ENCODE results near the gene KIAA1671.
"Not testable (repeated sequence)": the region's sequence is repeated elsewhere in the genome, so short reads cannot be mapped to it uniquely, and the experiment has no call there.

KIAA1671 gene

DNA sequence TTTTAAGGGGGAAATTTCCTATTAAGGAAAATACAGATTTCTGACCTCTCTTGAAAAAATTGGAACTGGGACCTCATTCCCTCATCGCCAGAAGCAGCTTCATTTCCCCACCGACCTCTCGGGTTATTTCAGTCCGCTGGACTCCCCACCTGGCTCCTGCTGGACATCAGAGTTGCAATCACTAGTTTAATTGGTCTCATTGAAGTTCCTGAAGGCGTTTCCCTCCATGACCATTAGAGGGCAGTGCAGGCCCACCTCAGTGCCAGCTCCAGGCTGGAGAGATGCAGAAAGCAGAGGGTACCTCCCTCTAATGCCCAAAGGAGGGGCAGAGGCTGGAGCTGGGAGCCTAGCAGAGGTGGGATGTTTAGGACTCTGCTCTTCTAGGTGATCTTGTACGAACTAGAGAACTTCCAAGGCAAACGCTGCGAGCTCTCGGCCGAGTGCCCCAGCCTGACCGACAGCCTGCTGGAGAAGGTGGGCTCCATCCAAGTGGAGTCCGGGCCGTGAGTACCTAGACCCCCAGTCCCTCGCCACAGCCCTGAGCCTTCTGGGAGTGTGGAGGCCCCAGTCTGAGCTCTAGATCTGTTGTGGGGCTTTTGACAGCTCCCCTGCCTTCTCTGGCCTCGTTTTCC lies 249.9 kb downstream of the KIAA1671 start:
- in situ Hi-C loops (cut with HindIII; ENCODE audit: low sequenced_read_pairs), result no loop called here

DNA sequence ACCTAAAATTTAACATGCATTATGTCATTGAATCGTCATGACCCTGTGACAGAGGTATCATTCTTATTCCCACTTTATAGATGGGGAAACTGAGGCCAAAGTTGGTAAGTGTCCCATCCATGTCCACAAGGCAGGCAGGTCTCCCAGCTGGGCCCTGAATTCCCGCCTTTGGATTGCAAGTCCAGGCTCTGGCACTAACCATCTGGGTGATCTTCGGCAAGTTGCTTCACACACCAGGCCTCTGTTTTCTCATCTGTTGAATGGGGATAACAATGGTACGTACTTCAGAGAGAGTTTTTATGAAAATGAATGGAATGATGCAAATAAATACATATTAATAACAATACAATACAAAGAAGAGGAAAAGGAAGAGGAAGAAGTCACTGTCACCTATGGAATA lies 250.6 kb downstream of the KIAA1671 start:
- TF ChIP-seq, protein P1, sequence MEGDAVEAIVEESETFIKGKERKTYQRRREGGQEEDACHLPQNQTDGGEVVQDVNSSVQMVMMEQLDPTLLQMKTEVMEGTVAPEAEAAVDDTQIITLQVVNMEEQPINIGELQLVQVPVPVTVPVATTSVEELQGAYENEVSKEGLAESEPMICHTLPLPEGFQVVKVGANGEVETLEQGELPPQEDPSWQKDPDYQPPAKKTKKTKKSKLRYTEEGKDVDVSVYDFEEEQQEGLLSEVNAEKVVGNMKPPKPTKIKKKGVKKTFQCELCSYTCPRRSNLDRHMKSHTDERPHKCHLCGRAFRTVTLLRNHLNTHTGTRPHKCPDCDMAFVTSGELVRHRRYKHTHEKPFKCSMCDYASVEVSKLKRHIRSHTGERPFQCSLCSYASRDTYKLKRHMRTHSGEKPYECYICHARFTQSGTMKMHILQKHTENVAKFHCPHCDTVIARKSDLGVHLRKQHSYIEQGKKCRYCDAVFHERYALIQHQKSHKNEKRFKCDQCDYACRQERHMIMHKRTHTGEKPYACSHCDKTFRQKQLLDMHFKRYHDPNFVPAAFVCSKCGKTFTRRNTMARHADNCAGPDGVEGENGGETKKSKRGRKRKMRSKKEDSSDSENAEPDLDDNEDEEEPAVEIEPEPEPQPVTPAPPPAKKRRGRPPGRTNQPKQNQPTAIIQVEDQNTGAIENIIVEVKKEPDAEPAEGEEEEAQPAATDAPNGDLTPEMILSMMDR (IDR thresholded peaks at IDR 0.05; ENCODE audit: low read depth, low read length), result no peak
- H3K4me3 ChIP-seq (ENCODE audit: low read depth, low read length), result no peak overlapping the region
- no peak for DNase-seq (ENCODE audit: low read depth, low spot score)
- in situ Hi-C loops (cut with HindIII; ENCODE audit: low sequenced_read_pairs), result no loop called here

More for the DNA sequence above, 249.9 kb downstream of the KIAA1671 start:
- no peak overlapping the region for H3K4me3 ChIP-seq (ENCODE audit: low read depth, low read length)
- TF ChIP-seq, protein P1 (IDR thresholded peaks at IDR 0.05; ENCODE audit: low read depth, low read length), result peak; percentile 96
- peak; percentile 52 for DNase-seq (ENCODE audit: low read depth, low spot score)

DNA sequence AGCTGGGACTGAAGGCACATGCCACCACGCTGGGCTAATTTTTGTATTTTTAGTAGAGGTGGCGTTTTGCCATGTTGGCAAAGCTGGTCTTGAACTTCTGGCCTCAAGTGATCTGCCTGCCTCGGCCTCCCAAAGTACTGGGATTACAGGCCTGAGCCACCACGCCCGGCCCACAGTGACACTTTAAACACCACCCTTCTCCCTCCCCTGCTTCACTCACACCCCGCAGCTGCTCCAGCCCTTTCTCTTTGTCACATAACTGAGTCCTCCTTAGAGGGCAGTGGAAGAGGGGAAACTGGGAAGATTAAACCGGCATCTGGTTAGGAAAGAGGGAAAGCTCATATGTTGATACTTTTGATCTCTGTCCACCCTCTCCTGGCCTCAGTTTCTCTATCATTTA lies 252.0 kb downstream of the KIAA1671 start:
- DNase-seq (ENCODE audit: low read depth, low spot score); in situ Hi-C loops (cut with HindIII; ENCODE audit: low sequenced_read_pairs); H3K4me3 ChIP-seq (ENCODE audit: low read depth, low read length): not testable (repeated sequence)

DNA sequence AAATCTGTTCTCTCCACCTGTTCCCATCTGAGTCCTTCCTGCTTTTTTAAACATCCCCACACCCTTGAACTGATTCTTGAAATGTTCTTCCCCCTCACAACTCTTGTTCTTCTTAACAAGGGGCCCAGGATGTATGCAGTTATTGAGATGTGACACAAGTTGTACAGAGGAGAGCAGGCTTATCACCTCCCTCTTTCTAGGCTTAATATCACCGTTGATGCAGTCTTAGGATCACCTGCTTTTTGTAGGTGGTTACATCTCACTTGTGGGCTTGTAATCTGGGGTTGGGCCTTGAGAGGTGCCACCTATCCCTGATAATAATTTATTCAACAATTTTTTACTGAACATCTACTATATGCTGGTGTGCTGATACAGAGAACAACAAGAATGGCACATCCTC lies 253.3 kb downstream of the KIAA1671 start:
- in situ Hi-C loops (cut with HindIII; ENCODE audit: low sequenced_read_pairs), result no loop called here
- TF ChIP-seq, protein P1 (IDR thresholded peaks at IDR 0.05; ENCODE audit: low read depth, low read length), result no peak
- DNase-seq (ENCODE audit: low read depth, low spot score), result no peak
- no peak overlapping the region for H3K4me3 ChIP-seq (ENCODE audit: low read depth, low read length)

DNA sequence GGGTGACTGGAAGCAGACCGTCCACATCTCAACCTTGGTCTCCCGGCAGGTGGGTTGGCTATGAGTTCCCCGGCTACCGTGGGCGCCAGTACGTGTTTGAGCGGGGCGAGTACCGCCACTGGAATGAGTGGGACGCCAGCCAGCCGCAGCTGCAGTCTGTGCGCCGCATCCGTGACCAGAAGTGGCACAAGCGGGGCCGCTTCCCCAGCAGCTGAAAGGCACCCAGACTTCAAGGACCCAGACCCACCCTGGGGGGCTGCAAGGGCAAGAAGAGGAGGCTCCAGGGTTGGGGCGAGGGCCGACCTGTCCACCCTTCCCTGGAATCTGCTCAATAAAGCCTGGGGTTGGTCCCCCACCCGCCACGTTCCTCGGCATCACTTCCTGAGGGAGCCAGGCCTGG lies 254.5 kb downstream of the KIAA1671 start:
- no peak overlapping the region for H3K4me3 ChIP-seq (ENCODE audit: low read depth, low read length)
- in situ Hi-C loops (cut with HindIII; ENCODE audit: low sequenced_read_pairs), result no loop called here
- DNase-seq (ENCODE audit: low read depth, low spot score), result no peak
- TF ChIP-seq, protein P1 (IDR thresholded peaks at IDR 0.05; ENCODE audit: low read depth, low read length), result no peak

DNA sequence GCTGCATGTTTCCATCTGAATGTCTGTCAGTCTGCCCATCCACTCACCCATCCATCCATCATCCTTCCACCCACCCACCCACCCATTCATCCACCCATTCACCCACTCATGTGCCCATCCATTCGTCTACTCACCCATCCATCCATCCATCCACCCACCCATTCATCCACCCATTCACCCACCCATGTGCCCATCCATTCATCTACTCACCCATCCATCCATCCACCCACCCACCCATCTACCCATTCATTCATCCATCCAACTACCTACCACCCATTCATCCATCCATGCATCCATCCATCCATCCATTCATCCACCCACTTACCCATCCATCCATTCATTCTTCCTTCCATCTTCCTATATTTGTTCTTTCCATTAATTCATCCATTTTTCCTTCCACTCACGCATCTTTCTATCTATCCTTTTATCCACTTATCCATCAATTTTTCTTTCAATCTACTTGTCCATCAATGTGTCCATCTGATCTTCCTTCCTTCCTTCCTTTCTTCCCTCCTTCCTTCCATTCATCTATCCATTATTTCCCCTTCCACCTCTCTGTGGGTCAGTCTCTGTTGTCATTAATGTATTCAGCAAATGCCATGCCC lies 255.1 kb downstream of the KIAA1671 start:
- no peak for DNase-seq (ENCODE audit: low read depth, low spot score)
- no peak overlapping the region for H3K4me3 ChIP-seq (ENCODE audit: low read depth, low read length)
- TF ChIP-seq, protein P1 (IDR thresholded peaks at IDR 0.05; ENCODE audit: low read depth, low read length), result no peak
- in situ Hi-C loops (cut with HindIII; ENCODE audit: low sequenced_read_pairs), result no loop called here

DNA sequence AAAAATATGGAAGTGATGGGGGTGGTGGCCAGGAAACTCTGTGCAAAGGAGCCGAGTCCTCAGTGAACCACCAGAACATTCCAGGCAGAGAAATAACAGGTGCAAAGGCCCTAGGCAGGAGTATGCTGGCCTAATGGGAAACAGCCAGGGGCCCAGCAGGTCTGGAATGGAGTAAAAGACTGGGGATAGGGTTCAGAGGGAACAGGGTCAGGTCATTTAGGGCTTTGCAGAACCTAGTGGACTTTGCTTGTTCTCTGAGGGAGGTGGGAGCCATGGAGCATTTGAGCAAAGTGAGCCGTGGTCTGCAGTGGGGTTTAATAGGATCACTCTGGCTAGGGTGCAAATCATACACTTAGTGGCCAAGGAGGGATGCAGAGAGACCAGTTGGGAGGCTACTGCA lies 255.8 kb downstream of the KIAA1671 start:
- DNase-seq (ENCODE audit: low read depth, low spot score), result no peak
- TF ChIP-seq, protein P1 (IDR thresholded peaks at IDR 0.05; ENCODE audit: low read depth, low read length), result no peak
- in situ Hi-C loops (cut with HindIII; ENCODE audit: low sequenced_read_pairs), result no loop called here

More for the DNA sequence above, 255.8 kb downstream of the KIAA1671 start:
- no peak overlapping the region for H3K4me3 ChIP-seq (ENCODE audit: low read depth, low read length)

All from astrocyte of the spinal cord (primary cell).